GM23338 (cell line): ENCODE results near the gene BICDL2.

Experiments used
- CREB1 ChIP-seq: fragments of 250-450 bp; sonication (Bioruptor Pico); IDR thresholded peaks from 2 replicates; pipeline ENCODE4 v1.5.0; 2020; ENCODE audit warnings: low read depth, mild to moderate bottlenecking, moderate library complexity
- CTCF ChIP-seq, 2 experiments: fragments of 200-600 bp in 1 of 2; sonication (generic) in 1 of 2; conservative IDR thresholded peaks; 2 replicates each; pipeline versions ENCODE4 v1.5.1 to v1.6.1; 2016 to 2017; ENCODE audit warnings: antibody characterized with exemption in 2 of 2, low read depth in 2 of 2, mild to moderate bottlenecking in 2 of 2, moderate library complexity in 1 of 2
- EZH2 ChIP-seq: fragments of 200-600 bp; sonication (generic); IDR thresholded peaks from one replicate; pipeline ENCODE4 v1.8.0; 2017; ENCODE audit warnings: antibody characterized with exemption, mild to moderate bottlenecking, low read depth; ENCODE audit not compliant: unreplicated experiment
- POLR2AphosphoS5 ChIP-seq: IDR thresholded peaks from 2 replicates; pipeline ENCODE4 v1.6.1; 2016; ENCODE audit warnings: antibody characterized with exemption, low read depth

GRCh38 chr16:3022684-3023414 lies 13.9 kb downstream of the BICDL2 start:
- TF ChIP-seq CREB1 (CRISPR knock-in tag) (no peak), CTCF (conservative IDR thresholded peaks at IDR 0.05; ENCODE audit: low read depth in 2 of 2) (no peak), POLR2AphosphoS5 (peak; percentile 58), EZH2 (no peak)
